Measurements from ENCODE around the gene LRRFIP2. TPM values are rescaled to one million over a fixed set of nuclear protein-coding genes. Genes with fewer than 3 reads are reported as not detected.

The LRRFIP2 gene
- total RNA-seq, 1 donor from 2014 or later: 48.0 TPM

DNA sequence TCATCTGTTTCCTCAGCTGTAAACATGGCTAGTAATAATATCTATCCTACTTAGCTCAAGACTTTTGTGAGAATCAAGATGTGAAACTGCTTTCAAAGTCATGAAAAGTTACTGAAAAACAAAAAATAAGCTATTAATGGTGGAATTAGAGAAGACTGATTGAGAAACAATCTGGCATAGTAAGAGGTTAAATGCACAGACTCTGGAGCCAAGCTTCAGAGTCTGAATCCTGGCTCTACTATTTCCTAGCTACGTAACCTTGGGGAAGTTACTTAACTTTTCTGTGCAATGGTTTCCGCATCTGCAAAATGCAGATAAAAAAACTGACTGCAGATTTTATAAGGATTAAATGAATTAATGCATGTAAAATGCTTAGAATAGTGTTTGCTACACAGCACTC, 28.8 kb downstream of the LRRFIP2 start:
- TF ChIP-seq, protein P1, sequence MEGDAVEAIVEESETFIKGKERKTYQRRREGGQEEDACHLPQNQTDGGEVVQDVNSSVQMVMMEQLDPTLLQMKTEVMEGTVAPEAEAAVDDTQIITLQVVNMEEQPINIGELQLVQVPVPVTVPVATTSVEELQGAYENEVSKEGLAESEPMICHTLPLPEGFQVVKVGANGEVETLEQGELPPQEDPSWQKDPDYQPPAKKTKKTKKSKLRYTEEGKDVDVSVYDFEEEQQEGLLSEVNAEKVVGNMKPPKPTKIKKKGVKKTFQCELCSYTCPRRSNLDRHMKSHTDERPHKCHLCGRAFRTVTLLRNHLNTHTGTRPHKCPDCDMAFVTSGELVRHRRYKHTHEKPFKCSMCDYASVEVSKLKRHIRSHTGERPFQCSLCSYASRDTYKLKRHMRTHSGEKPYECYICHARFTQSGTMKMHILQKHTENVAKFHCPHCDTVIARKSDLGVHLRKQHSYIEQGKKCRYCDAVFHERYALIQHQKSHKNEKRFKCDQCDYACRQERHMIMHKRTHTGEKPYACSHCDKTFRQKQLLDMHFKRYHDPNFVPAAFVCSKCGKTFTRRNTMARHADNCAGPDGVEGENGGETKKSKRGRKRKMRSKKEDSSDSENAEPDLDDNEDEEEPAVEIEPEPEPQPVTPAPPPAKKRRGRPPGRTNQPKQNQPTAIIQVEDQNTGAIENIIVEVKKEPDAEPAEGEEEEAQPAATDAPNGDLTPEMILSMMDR (IDR thresholded peaks at IDR 0.05; ENCODE audit: unreplicated experiment): no peak
- H3K36me3 Mint-ChIP-seq (ENCODE audit: insufficient read depth): peaks cover 25% of the 10 kb centered on the region
- H3K4me1 Mint-ChIP-seq (ENCODE audit: low read depth): peaks cover 10% of the 10 kb centered on the region
- H3K27me3 Mint-ChIP-seq: no peaks in the 10 kb centered on the region
- no peak overlapping the region for H3K27ac Mint-ChIP-seq
- H3K9me3 Mint-ChIP-seq (ENCODE audit: low read depth): no peaks in the 10 kb centered on the region
- no peak overlapping the region for H3K4me3 Mint-ChIP-seq (ENCODE audit: low read depth)
- no peak for DNase-seq (ENCODE audit: low spot score, unreplicated experiment)

DNA sequence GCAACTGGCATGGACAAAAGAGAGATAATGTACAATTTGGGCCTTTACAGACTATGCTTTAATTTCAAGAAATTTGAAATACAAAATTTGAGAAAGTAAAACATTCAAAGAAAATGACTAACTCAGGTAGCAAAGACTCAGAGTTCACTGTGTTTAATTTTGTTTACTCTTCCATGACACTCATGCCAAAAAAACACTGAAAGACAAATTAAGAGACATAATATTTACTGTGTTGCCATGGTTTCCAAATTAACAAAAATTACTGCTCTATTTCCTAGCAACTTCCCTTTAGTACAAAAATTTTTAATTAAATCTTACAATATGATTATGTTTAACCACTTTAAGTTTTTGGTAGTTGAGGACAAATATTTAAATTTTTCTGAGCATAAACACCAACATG, 29.6 kb downstream of the LRRFIP2 start:
- no peak for DNase-seq (ENCODE audit: low spot score, unreplicated experiment)
- Mint-ChIP-seq H3K36me3 (ENCODE audit: insufficient read depth) (peaks cover 25% of the 10 kb centered on the region), H3K27me3 (no peaks in the 10 kb centered on the region), H3K27ac (no peak overlapping the region), H3K4me3 (ENCODE audit: low read depth) (no peak overlapping the region), H3K9me3 (ENCODE audit: low read depth) (no peaks in the 10 kb centered on the region), H3K4me1 (ENCODE audit: low read depth) (peaks cover 10% of the 10 kb centered on the region)
- TF ChIP-seq, protein P1 (IDR thresholded peaks at IDR 0.05; ENCODE audit: unreplicated experiment): no peak

DNA sequence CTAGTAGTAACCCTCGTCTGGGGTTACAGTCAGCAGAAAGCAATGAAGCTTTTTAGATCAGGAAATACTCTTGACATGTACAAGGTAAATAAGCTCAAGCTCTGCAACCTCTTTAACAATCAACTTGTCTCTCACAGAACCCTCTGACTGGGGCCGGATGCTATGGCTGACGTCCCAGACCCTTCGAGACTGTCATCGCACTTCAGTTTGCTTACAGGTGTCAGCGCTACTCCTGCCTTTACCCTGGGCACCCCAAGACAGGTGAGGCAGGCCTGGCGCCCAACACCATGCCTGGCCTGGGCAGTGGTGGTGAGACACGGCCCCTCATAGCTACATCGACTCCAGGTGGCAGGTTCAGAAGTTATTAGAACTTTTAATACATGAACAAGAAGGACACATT, 30.6 kb downstream of the LRRFIP2 start:
- H3K27me3 Mint-ChIP-seq: no peaks in the 10 kb centered on the region
- H3K4me3 Mint-ChIP-seq (ENCODE audit: low read depth): no peak overlapping the region
- no peaks in the 10 kb centered on the region for H3K9me3 Mint-ChIP-seq (ENCODE audit: low read depth)
- DNase-seq (ENCODE audit: low spot score, unreplicated experiment): no peak
- TF ChIP-seq, protein P1 (IDR thresholded peaks at IDR 0.05; ENCODE audit: unreplicated experiment): no peak
- H3K36me3 Mint-ChIP-seq (ENCODE audit: insufficient read depth): peaks cover 25% of the 10 kb centered on the region
- H3K27ac Mint-ChIP-seq: no peak overlapping the region
- H3K4me1 Mint-ChIP-seq (ENCODE audit: low read depth): peaks cover 14% of the 10 kb centered on the region

DNA sequence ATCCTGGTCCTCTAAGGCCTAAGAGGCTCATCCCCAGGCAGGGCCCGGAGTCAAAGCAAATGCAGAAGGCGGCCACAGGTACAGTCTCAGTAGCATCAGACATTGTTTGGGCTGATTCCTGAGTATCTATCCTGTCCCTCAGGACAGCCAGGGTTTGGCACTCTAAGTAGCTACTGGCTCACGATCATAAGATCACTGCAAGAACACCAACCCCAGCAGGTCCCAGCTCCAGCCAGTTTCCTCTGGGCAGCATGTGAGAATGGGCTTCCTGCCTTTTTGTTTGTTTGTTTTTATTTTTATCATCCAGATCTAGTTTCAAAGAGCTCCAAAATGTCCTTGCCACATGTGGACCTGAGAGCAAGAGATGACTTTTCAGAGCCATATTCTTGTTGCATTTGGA, 32.7 kb downstream of the LRRFIP2 start:
- H3K4me3 Mint-ChIP-seq (ENCODE audit: low read depth): no peak overlapping the region
- peaks cover 18% of the 10 kb centered on the region for H3K36me3 Mint-ChIP-seq (ENCODE audit: insufficient read depth)
- H3K9me3 Mint-ChIP-seq (ENCODE audit: low read depth): no peaks in the 10 kb centered on the region
- no peak for DNase-seq (ENCODE audit: low spot score, unreplicated experiment)
- H3K27ac Mint-ChIP-seq: no peak overlapping the region
- TF ChIP-seq, protein P1 (IDR thresholded peaks at IDR 0.05; ENCODE audit: unreplicated experiment): no peak
- peaks cover 22% of the 10 kb centered on the region for H3K4me1 Mint-ChIP-seq (ENCODE audit: low read depth)
- no peaks in the 10 kb centered on the region for H3K27me3 Mint-ChIP-seq

DNA sequence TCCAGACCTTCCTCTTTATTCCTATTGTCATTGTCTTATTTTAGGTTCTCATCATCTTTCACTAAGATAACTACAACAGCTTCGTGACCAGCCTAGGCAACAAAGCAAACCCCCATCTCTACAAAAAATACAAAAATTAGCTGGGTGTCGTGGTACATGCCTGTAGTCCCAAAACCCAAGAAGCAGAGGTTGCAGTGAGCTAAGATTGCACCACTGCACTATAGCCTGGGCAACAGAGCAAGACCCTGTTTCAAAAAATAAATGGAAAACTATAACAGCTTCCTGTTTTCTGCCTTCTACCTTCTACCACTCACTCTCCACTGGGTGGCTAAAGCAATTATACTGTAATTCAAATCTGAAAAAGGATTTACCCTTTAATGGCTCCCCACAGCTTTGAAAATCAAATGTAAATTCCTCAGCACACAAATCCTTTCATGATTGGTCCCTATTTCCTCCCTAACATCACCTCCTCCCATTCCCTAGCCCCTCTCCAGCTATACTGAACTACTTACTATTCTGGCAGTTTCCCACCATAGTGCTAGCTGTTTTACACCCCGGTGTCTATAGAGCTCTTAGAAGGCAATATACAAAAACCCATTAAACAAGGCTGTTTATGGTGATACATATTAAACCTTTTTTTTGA, 33.4 kb downstream of the LRRFIP2 start:
- TF ChIP-seq, protein P1 (IDR thresholded peaks at IDR 0.05; ENCODE audit: unreplicated experiment): no peak
- peaks cover 21% of the 10 kb centered on the region for H3K4me1 Mint-ChIP-seq (ENCODE audit: low read depth)
- H3K4me3 Mint-ChIP-seq (ENCODE audit: low read depth): no peak overlapping the region
- H3K9me3 Mint-ChIP-seq (ENCODE audit: low read depth): no peaks in the 10 kb centered on the region
- peaks cover 13% of the 10 kb centered on the region for H3K36me3 Mint-ChIP-seq (ENCODE audit: insufficient read depth)
- no peaks in the 10 kb centered on the region for H3K27me3 Mint-ChIP-seq
- DNase-seq (ENCODE audit: low spot score, unreplicated experiment): no peak
- H3K27ac Mint-ChIP-seq: no peak overlapping the region
